Keratinocyte (primary cell): ENCODE data around the gene KMT2C.

Experiments used
- EZH2 ChIP-seq: IDR thresholded peaks from one replicate; pipeline ENCODE4 v1.6.1; 2012; ENCODE audit warnings: inconsistent platforms, mild to moderate bottlenecking, low read length, moderate library complexity
- TF ChIP-seq, protein P1 (sequence below), 3 experiments: IDR thresholded peaks in 1 of 3; conservative IDR thresholded peaks in 1 of 3; optimal IDR thresholded peaks in 1 of 3; 2 replicates in 2 of 3; 3 replicates in 1 of 3; pipeline versions ENCODE3 to v1.5.1; 2011; ENCODE audit warnings: low read length in 3 of 3, mild to moderate bottlenecking in 3 of 3, moderate library complexity in 2 of 3, control low read depth in 1 of 3, inconsistent platforms in 1 of 3; ENCODE audit not compliant: insufficient read depth in 2 of 3; ENCODE audit errors: extremely low read depth in 1 of 3

- TF ChIP-seq, protein P1, sequence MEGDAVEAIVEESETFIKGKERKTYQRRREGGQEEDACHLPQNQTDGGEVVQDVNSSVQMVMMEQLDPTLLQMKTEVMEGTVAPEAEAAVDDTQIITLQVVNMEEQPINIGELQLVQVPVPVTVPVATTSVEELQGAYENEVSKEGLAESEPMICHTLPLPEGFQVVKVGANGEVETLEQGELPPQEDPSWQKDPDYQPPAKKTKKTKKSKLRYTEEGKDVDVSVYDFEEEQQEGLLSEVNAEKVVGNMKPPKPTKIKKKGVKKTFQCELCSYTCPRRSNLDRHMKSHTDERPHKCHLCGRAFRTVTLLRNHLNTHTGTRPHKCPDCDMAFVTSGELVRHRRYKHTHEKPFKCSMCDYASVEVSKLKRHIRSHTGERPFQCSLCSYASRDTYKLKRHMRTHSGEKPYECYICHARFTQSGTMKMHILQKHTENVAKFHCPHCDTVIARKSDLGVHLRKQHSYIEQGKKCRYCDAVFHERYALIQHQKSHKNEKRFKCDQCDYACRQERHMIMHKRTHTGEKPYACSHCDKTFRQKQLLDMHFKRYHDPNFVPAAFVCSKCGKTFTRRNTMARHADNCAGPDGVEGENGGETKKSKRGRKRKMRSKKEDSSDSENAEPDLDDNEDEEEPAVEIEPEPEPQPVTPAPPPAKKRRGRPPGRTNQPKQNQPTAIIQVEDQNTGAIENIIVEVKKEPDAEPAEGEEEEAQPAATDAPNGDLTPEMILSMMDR (optimal IDR thresholded peaks at IDR 0.05 in 1 of 3, IDR thresholded peaks at IDR 0.05 in 1 of 3, conservative IDR thresholded peaks at IDR 0.05 in 1 of 3; ENCODE audit: extremely low read depth in 1 of 3, insufficient read depth in 2 of 3, low read length in 3 of 3), result no peak
- TF ChIP-seq EZH2, result no peak
Observed at GRCh38 chr7:152369518-152369917, 66.3 kb downstream of the KMT2C start.
